Tibial nerve (tissue), 4 donors: Measurements from ENCODE around the gene MARVELD2. TPM values are rescaled to one million over a fixed set of nuclear protein-coding genes. Genes with fewer than 3 reads are reported as not detected.
A peak's percentile ranks its signal among the peaks of the same experiment; 100 is the strongest.

Source experiments
- DNase-seq, 2 donors: peaks; one replicate each; pipeline ENCODE4 v3.0.0-alpha.2; 2019; ENCODE audit warnings: low spot score in 2 of 2
- H3K27ac ChIP-seq, 4 donors: fragments of 200-600 bp; sonication (generic) in 3 of 4; one replicate each; pipeline ENCODE4 v1.5.1; 2017 to 2019; ENCODE audit warnings: mild to moderate bottlenecking in 1 of 4
- H3K27me3 ChIP-seq, 2 donors: fragments of 200-600 bp; sonication (generic) in 1 of 2; one replicate each; pipeline versions ENCODE4 v1.5.1 to v1.6.0; 2017 to 2019
- H3K36me3 ChIP-seq, 3 donors: fragments of 200-600 bp; sonication (generic); one replicate each; pipeline ENCODE4 v1.5.1; 2018 to 2019
- H3K4me1 ChIP-seq, 4 donors: fragments of 200-600 bp; sonication (generic) in 3 of 4; one replicate each; pipeline ENCODE4 v1.5.1; 2017 to 2019
- H3K4me3 ChIP-seq, 4 donors: fragments of 200-600 bp; sonication (generic) in 3 of 4; one replicate each; pipeline ENCODE4 v1.5.1; 2017 to 2019; ENCODE audit warnings: mild to moderate bottlenecking in 1 of 4, moderate library complexity in 1 of 4
- H3K9me3 ChIP-seq, 4 donors: fragments of 200-600 bp; sonication (generic) in 3 of 4; one replicate each; pipeline ENCODE4 v1.5.1; 2017 to 2019
- CTCF ChIP-seq, 5 experiments: fragments of 200-600 bp in 3 of 5; fragments of 450-650 bp in 2 of 5; sonication (generic) in 3 of 5; IDR thresholded peaks; one replicate each; pipeline ENCODE4 v1.5.1; 2016 to 2019; ENCODE audit warnings: antibody characterized with exemption in 5 of 5, mild to moderate bottlenecking in 3 of 5, moderate library complexity in 2 of 5
- EP300 ChIP-seq, 2 donors: sonication (generic); formaldehyde crosslinking; IDR thresholded peaks; one replicate each; pipeline ENCODE4 v1.6.1; 2017; ENCODE audit warnings: antibody characterized with exemption in 2 of 2, mild to moderate bottlenecking in 1 of 2
- POLR2A ChIP-seq, 2 donors: fragments of 450-650 bp; IDR thresholded peaks; one replicate each; pipeline ENCODE4 v1.6.1; 2017; ENCODE audit warnings: antibody characterized with exemption in 2 of 2, mild to moderate bottlenecking in 2 of 2, moderate library complexity in 2 of 2
- WGBS, 2 donors: methylation state at CpG; one replicate each; pipeline ENCODE4 v1.1.5; 2018; 5-methylcytosine and 5-hydroxymethylcytosine counted together
- total RNA-seq, 4 donors: library from RNA; depleted of rRNA; stranded (reverse); fragments of >200 nt; gene quantifications; one replicate each; pipeline ENCODE4 v1.1.0, GENCODE V29; 2016

MARVELD2 gene
- total RNA-seq, 4 donors from 2014 or later = 0.59 to 1.3 (median 1.0) TPM

- TF ChIP-seq POLR2A (IDR thresholded peaks at IDR 0.05) (no peak), CTCF (IDR thresholded peaks at IDR 0.05) (no peak), EP300 (IDR thresholded peaks at IDR 0.05) (no peak)
- H3K27ac ChIP-seq = no peak overlapping the region
- no peaks in the 10 kb centered on the region for H3K9me3 ChIP-seq
- H3K27me3 ChIP-seq = no peaks in the 10 kb centered on the region
- DNase-seq = no peak
- peak overlapping the region in 1 of 4 donors; percentile 71 for H3K4me3 ChIP-seq
- peaks cover 0 to 49% (median 0%) of the 10 kb centered on the region in 3 donors for H3K36me3 ChIP-seq
- peaks cover 0 to 12% (median 0%) of the 10 kb centered on the region in 4 donors for H3K4me1 ChIP-seq
- 82 to 88% methylated on average over 6 of the region's 6 CpGs for WGBS, 2 donors
Measured at GRCh38 chr5:69416180-69416579, 1.3 kb downstream of the MARVELD2 start.

GRCh38 chr5:69416699-69417098 lies 1.8 kb downstream of the MARVELD2 start:
- H3K27me3 ChIP-seq = no peaks in the 10 kb centered on the region
- H3K4me1 ChIP-seq = peaks cover 0 to 12% (median 0%) of the 10 kb centered on the region in 4 donors
- peaks cover 0 to 44% (median 0%) of the 10 kb centered on the region in 3 donors for H3K36me3 ChIP-seq
- DNase-seq = no peak
- no peaks in the 10 kb centered on the region for H3K9me3 ChIP-seq
- TF ChIP-seq CTCF (IDR thresholded peaks at IDR 0.05) (no peak), POLR2A (IDR thresholded peaks at IDR 0.05) (no peak), EP300 (IDR thresholded peaks at IDR 0.05) (no peak)
- no peak overlapping the region for H3K4me3 ChIP-seq
- H3K27ac ChIP-seq = no peak overlapping the region

- TF ChIP-seq EP300 (IDR thresholded peaks at IDR 0.05) (no peak), POLR2A (IDR thresholded peaks at IDR 0.05) (no peak), CTCF (IDR thresholded peaks at IDR 0.05) (no peak)
- H3K4me1 ChIP-seq = peaks cover 0 to 12% (median 0%) of the 10 kb centered on the region in 4 donors
- no peak overlapping the region for H3K27ac ChIP-seq
- no peak for DNase-seq
- no peaks in the 10 kb centered on the region for H3K27me3 ChIP-seq
- WGBS, 2 donors = 92 to 93% methylated on average over 3 of the region's 3 CpGs
- no peaks in the 10 kb centered on the region for H3K9me3 ChIP-seq
- H3K36me3 ChIP-seq = peaks cover 0 to 26% (median 0%) of the 10 kb centered on the region in 3 donors
- no peak overlapping the region for H3K4me3 ChIP-seq
Measured at GRCh38 chr5:69418554-69418953, 3.6 kb downstream of the MARVELD2 start.

GRCh38 chr5:69431424-69432303 lies 16.7 kb downstream of the MARVELD2 start:
- TF ChIP-seq EP300 (IDR thresholded peaks at IDR 0.05) (no peak), CTCF (IDR thresholded peaks at IDR 0.05) (no peak), POLR2A (IDR thresholded peaks at IDR 0.05) (no peak)
- no peaks in the 10 kb centered on the region for H3K4me1 ChIP-seq
- WGBS, 2 donors = 85 to 86% methylated on average over 11 of the region's 11 CpGs
- no peak overlapping the region for H3K27ac ChIP-seq
- peaks cover 0 to 8% (median 0%) of the 10 kb centered on the region in 3 donors for H3K36me3 ChIP-seq
- no peak overlapping the region for H3K4me3 ChIP-seq
- H3K9me3 ChIP-seq = no peaks in the 10 kb centered on the region
- H3K27me3 ChIP-seq = no peaks in the 10 kb centered on the region
- no peak for DNase-seq
